Adrenal gland (tissue), 5 donors: ENCODE data around the gene NIM1K.

Source experiments
- POLR2A ChIP-seq, 2 donors: fragments of 450-650 bp; IDR thresholded peaks; one replicate each; pipeline ENCODE4 v1.6.1; 2017; ENCODE audit warnings: antibody characterized with exemption in 2 of 2, mild to moderate bottlenecking in 2 of 2, moderate library complexity in 1 of 2
- TF ChIP-seq, protein P1 (sequence below), 6 experiments: fragments of 450-650 bp in 4 of 6; fragments of 200-600 bp in 2 of 6; sonication (generic) in 1 of 6; IDR thresholded peaks; 1 replicate in 5 of 6; 2 replicates in 1 of 6; pipeline versions ENCODE4 v1.5.1 to v1.8.0; 2016 to 2021; ENCODE audit warnings: antibody characterized with exemption in 6 of 6, mild to moderate bottlenecking in 2 of 6, moderate library complexity in 1 of 6
- donor health status: DM: no; HTN: no; CAD: no.

DNA sequence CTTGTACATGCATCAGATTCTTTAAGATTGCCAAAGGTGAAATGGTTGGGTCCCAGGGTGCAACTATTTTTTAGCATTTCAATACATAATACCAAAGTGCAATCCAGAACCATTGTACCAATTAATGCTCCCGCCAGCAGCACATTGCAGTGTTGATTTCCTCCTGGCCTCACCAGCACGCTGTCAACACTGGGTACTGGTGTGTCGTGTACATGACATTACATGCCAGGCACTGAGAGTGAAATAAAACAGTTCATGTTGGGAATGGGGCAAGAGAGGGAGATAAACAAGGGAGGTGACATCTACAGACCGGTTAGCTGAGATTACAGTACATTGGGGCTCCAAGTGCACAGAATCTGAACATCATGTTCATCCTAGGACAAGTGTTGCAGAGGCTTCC, 83.4 kb downstream of the NIM1K start:
- TF ChIP-seq, protein P1, sequence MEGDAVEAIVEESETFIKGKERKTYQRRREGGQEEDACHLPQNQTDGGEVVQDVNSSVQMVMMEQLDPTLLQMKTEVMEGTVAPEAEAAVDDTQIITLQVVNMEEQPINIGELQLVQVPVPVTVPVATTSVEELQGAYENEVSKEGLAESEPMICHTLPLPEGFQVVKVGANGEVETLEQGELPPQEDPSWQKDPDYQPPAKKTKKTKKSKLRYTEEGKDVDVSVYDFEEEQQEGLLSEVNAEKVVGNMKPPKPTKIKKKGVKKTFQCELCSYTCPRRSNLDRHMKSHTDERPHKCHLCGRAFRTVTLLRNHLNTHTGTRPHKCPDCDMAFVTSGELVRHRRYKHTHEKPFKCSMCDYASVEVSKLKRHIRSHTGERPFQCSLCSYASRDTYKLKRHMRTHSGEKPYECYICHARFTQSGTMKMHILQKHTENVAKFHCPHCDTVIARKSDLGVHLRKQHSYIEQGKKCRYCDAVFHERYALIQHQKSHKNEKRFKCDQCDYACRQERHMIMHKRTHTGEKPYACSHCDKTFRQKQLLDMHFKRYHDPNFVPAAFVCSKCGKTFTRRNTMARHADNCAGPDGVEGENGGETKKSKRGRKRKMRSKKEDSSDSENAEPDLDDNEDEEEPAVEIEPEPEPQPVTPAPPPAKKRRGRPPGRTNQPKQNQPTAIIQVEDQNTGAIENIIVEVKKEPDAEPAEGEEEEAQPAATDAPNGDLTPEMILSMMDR (IDR thresholded peaks at IDR 0.05): no peak
- no peak for TF ChIP-seq POLR2A (IDR thresholded peaks at IDR 0.05)
